CD4-positive, CD25-positive, alpha-beta regulatory T cell (primary cell): ENCODE data around the gene PYGM. TPM values are rescaled to one million over a fixed set of nuclear protein-coding genes. Genes with fewer than 3 reads are reported as not detected.
A peak's percentile ranks its signal among the peaks of the same experiment; 100 is the strongest.

ENCODE experiments used
- ATAC-seq, 2 donors: fragments of 150-1000 bp; cut with Tn5 transposase; one replicate each; pipeline ENCODE4 v1.10.0; 2021; ENCODE audit warnings: low read depth in 2 of 2, moderate number of reproducible peaks in 2 of 2, moderate library complexity in 1 of 2
- DNase-seq, 3 donors: peaks; one replicate each; pipeline versions ENCODE4 v3.0.0 to v3.0.0-alpha.2; 2012 to 2022; ENCODE audit warnings: mixed read lengths in 1 of 3
- H3K27ac ChIP-seq: one replicate; pipeline ENCODE4 v1.7.0; 2013; ENCODE audit warnings: mild to moderate bottlenecking, low read length; ENCODE audit not compliant: insufficient read depth, poor library complexity, severe bottlenecking
- H3K27me3 ChIP-seq: one replicate; pipeline ENCODE4 v1.7.0; 2013; ENCODE audit warnings: low read length; ENCODE audit not compliant: control insufficient read depth, insufficient read depth
- H3K36me3 ChIP-seq: one replicate; pipeline ENCODE4 v1.7.0; 2013; ENCODE audit warnings: mild to moderate bottlenecking, low read length, moderate library complexity; ENCODE audit not compliant: control insufficient read depth, insufficient read depth
- H3K4me1 ChIP-seq: 2 replicates; pipeline ENCODE4 v1.7.0; 2013; ENCODE audit warnings: mild to moderate bottlenecking, low read length; ENCODE audit not compliant: insufficient read depth, control insufficient read depth, poor library complexity, severe bottlenecking
- H3K4me3 ChIP-seq: one replicate; pipeline ENCODE4 v1.7.0; 2013; ENCODE audit warnings: low read depth, mild to moderate bottlenecking, low read length, moderate library complexity
- H3K9me3 ChIP-seq, 2 experiments: 1 replicate in 1 of 2; 2 replicates in 1 of 2; pipeline ENCODE4 v1.7.0; 2013; ENCODE audit warnings: low read length in 2 of 2, mild to moderate bottlenecking in 1 of 2, moderate library complexity in 1 of 2; ENCODE audit not compliant: control insufficient read depth in 2 of 2
- H3K27ac Mint-ChIP-seq, 3 donors: one replicate each; pipeline ENCODE4 v1.8.0; 2020 to 2022; ENCODE audit warnings: mild to moderate bottlenecking in 3 of 3, mixed read lengths in 3 of 3, moderate library complexity in 2 of 3
- H3K27me3 Mint-ChIP-seq: one replicate; pipeline ENCODE4 v1.8.0; 2022; ENCODE audit warnings: mild to moderate bottlenecking, mixed read lengths
- H3K36me3 Mint-ChIP-seq: one replicate; pipeline ENCODE4 v1.8.0; 2020; ENCODE audit warnings: mixed read lengths
- H3K4me1 Mint-ChIP-seq, 4 donors: one replicate each; pipeline ENCODE4 v1.8.0; 2020 to 2022; ENCODE audit warnings: mixed read lengths in 4 of 4, mild to moderate bottlenecking in 1 of 4
- H3K4me3 Mint-ChIP-seq, 4 donors: one replicate each; pipeline ENCODE4 v1.8.0; 2020 to 2022; ENCODE audit warnings: mild to moderate bottlenecking in 4 of 4, mixed read lengths in 4 of 4, moderate library complexity in 3 of 4
- H3K9me3 Mint-ChIP-seq, 7 donors: one replicate each; pipeline ENCODE4 v1.8.0; 2020 to 2022; ENCODE audit warnings: mixed read lengths in 7 of 7, mild to moderate bottlenecking in 3 of 7, moderate library complexity in 2 of 7
- polyA plus RNA-seq, 4 donors: library from polyadenylated mRNA; unstranded; fragments of 300-500 nt; fragmentation: Illumina TruSeq; gene quantifications; one replicate each; pipeline ENCODE4 v1.2.3, GENCODE V29; 2021
- total RNA-seq: library from RNA; stranded (reverse); gene quantifications from one replicate; pipeline ENCODE4 v1.2.3, GENCODE V29; 2022

Gene PYGM
- total and polyA plus RNA-seq, 5 donors from 2014 or later: 0.17 to 10.9 (median 0.43) TPM; not detected in 2

- Mint-ChIP-seq H3K27me3 (peaks cover 6% of the 10 kb centered on the region), H3K36me3 (peaks cover 71% of the 10 kb centered on the region), H3K4me1 (peaks cover 20 to 93% (median 66%) of the 10 kb centered on the region in 4 donors), H3K27ac (peak overlapping the region in 2 of 3 donors; percentile 26 to 64), H3K9me3 (no peaks in the 10 kb centered on the region), H3K4me3 (peak overlapping the region in 2 of 4 donors; percentile 66 to 96)
- Histone ChIP-seq H3K27ac (no peak overlapping the region), H3K27me3 (no peaks in the 10 kb centered on the region), H3K4me1 (peaks cover 95% of the 10 kb centered on the region), H3K4me3 (no peak overlapping the region), H3K9me3 (no peaks in the 10 kb centered on the region), H3K36me3 (peaks cover 92% of the 10 kb centered on the region)
- DNase-seq: no peak
- ATAC-seq: no peak
These were observed 10.3 kb upstream of the PYGM start for GRCh38 chr11:64770120-64770519.

- peaks cover 25 to 93% (median 68%) of the 10 kb centered on the region in 4 donors for H3K4me1 Mint-ChIP-seq
- Histone ChIP-seq H3K4me3 (no peak overlapping the region), H3K4me1 (peaks cover 96% of the 10 kb centered on the region), H3K36me3 (peaks cover 89% of the 10 kb centered on the region), H3K27me3 (no peaks in the 10 kb centered on the region), H3K9me3 (no peaks in the 10 kb centered on the region), H3K27ac (no peak overlapping the region)
- peak overlapping the region; percentile 10 to 96 (median 72) for H3K4me3 Mint-ChIP-seq
- peaks cover 11% of the 10 kb centered on the region for H3K27me3 Mint-ChIP-seq
- ATAC-seq: no peak
- H3K27ac Mint-ChIP-seq: peak overlapping the region; percentile 89 to 90 (median 90)
- DNase-seq: no peak
- peaks cover 73% of the 10 kb centered on the region for H3K36me3 Mint-ChIP-seq
- H3K9me3 Mint-ChIP-seq: no peaks in the 10 kb centered on the region
These were observed 9.5 kb upstream of the PYGM start for GRCh38 chr11:64769283-64769682.

- peak overlapping the region; percentile 38 to 92 (median 90) for H3K27ac Mint-ChIP-seq
- H3K9me3 Mint-ChIP-seq: no peaks in the 10 kb centered on the region
- Histone ChIP-seq H3K27me3 (no peaks in the 10 kb centered on the region), H3K9me3 (no peaks in the 10 kb centered on the region), H3K4me1 (peaks cover 96% of the 10 kb centered on the region), H3K36me3 (peaks cover 86% of the 10 kb centered on the region), H3K27ac (peak overlapping the region; percentile 80), H3K4me3 (peak overlapping the region; percentile 19)
- peaks cover 66% of the 10 kb centered on the region for H3K36me3 Mint-ChIP-seq
- ATAC-seq (no peak), DNase-seq (no peak)
- peak overlapping the region; percentile 43 to 96 (median 78) for H3K4me3 Mint-ChIP-seq
- H3K4me1 Mint-ChIP-seq: peaks cover 33 to 94% (median 65%) of the 10 kb centered on the region in 4 donors
- H3K27me3 Mint-ChIP-seq: peaks cover 15% of the 10 kb centered on the region
These were observed 8.5 kb upstream of the PYGM start for GRCh38 chr11:64768300-64768694.

- H3K4me3 Mint-ChIP-seq: peak overlapping the region; percentile 78 to 96 (median 85)
- H3K27me3 ChIP-seq: no peaks in the 10 kb centered on the region
- ATAC-seq: peak; percentile 29 to 38
- peaks cover 86% of the 10 kb centered on the region for H3K36me3 ChIP-seq
- peaks cover 96% of the 10 kb centered on the region for H3K4me1 ChIP-seq
- peaks cover 15% of the 10 kb centered on the region for H3K27me3 Mint-ChIP-seq
- DNase-seq: peak; percentile 70 to 87 (median 80)
- H3K4me3 ChIP-seq: peak overlapping the region; percentile 11
- peaks cover 37 to 94% (median 65%) of the 10 kb centered on the region in 4 donors for H3K4me1 Mint-ChIP-seq
- H3K9me3 ChIP-seq: no peaks in the 10 kb centered on the region
- peaks cover 68% of the 10 kb centered on the region for H3K36me3 Mint-ChIP-seq
- peak overlapping the region; percentile 80 for H3K27ac ChIP-seq
- H3K9me3 Mint-ChIP-seq: no peaks in the 10 kb centered on the region
- H3K27ac Mint-ChIP-seq: peak overlapping the region; percentile 90 to 92 (median 91)
These were observed 7.8 kb upstream of the PYGM start for GRCh38 chr11:64767344-64768299.

GRCh38 chr11:64766881-64767280 is 7.1 kb upstream of the PYGM start:
- peaks cover 15% of the 10 kb centered on the region for H3K27me3 Mint-ChIP-seq
- no peak for ATAC-seq
- H3K27ac Mint-ChIP-seq: peak overlapping the region in 2 of 3 donors; percentile 90 to 91

GRCh38 chr11:64765851-64766665 is 6.3 kb upstream of the PYGM start:
- Mint-ChIP-seq H3K27ac (peak overlapping the region; percentile 87 to 92 (median 90)), H3K36me3 (peaks cover 61% of the 10 kb centered on the region), H3K9me3 (no peaks in the 10 kb centered on the region), H3K4me3 (peak overlapping the region; percentile 56 to 87 (median 78)), H3K27me3 (peaks cover 15% of the 10 kb centered on the region), H3K4me1 (peaks cover 31 to 94% (median 63%) of the 10 kb centered on the region in 4 donors)
- H3K9me3 ChIP-seq: no peaks in the 10 kb centered on the region
- H3K4me1 ChIP-seq: peaks cover 96% of the 10 kb centered on the region
- no peak for ATAC-seq
- DNase-seq: no peak
- no peak overlapping the region for H3K4me3 ChIP-seq
- peaks cover 76% of the 10 kb centered on the region for H3K36me3 ChIP-seq
- H3K27me3 ChIP-seq: no peaks in the 10 kb centered on the region
- peak overlapping the region; percentile 80 for H3K27ac ChIP-seq

More at GRCh38 chr11:64766881-64767280, 7.1 kb upstream of the PYGM start:
- Histone ChIP-seq H3K9me3 (no peaks in the 10 kb centered on the region), H3K4me1 (peaks cover 96% of the 10 kb centered on the region), H3K27ac (peak overlapping the region; percentile 80), H3K4me3 (peak overlapping the region; percentile 11), H3K27me3 (no peaks in the 10 kb centered on the region), H3K36me3 (peaks cover 84% of the 10 kb centered on the region)
- no peaks in the 10 kb centered on the region for H3K9me3 Mint-ChIP-seq
- peak overlapping the region; percentile 24 to 96 (median 72) for H3K4me3 Mint-ChIP-seq
- peaks cover 67% of the 10 kb centered on the region for H3K36me3 Mint-ChIP-seq
- H3K4me1 Mint-ChIP-seq: peaks cover 37 to 94% (median 65%) of the 10 kb centered on the region in 4 donors
- no peak for DNase-seq

GRCh38 chr11:64765291-64765850 is 5.6 kb upstream of the PYGM start:
- Mint-ChIP-seq H3K36me3 (peaks cover 59% of the 10 kb centered on the region), H3K4me3 (peak overlapping the region; percentile 86 to 94 (median 86)), H3K27me3 (peaks cover 15% of the 10 kb centered on the region), H3K9me3 (peaks cover 0 to 2% (median 0%) of the 10 kb centered on the region in 7 donors), H3K27ac (peak overlapping the region; percentile 69 to 99 (median 90)), H3K4me1 (peaks cover 31 to 94% (median 64%) of the 10 kb centered on the region in 4 donors)
- no peak for ATAC-seq
- peak overlapping the region; percentile 68 for H3K4me3 ChIP-seq
- H3K27me3 ChIP-seq: no peaks in the 10 kb centered on the region
- H3K4me1 ChIP-seq: peaks cover 96% of the 10 kb centered on the region
- no peak for DNase-seq
- peaks cover 69% of the 10 kb centered on the region for H3K36me3 ChIP-seq
- peak overlapping the region; percentile 2 for H3K27ac ChIP-seq
- no peaks in the 10 kb centered on the region for H3K9me3 ChIP-seq
